GM12801 (cell line): ENCODE data around the gene FARP1.

Experiments used
- TF ChIP-seq, protein P1 (sequence below): IDR thresholded peaks from one replicate; pipeline ENCODE4 v1.5.1; 2011; ENCODE audit warnings: control low read depth; ENCODE audit not compliant: insufficient read length; ENCODE audit errors: extremely low read depth

Gene FARP1

DNA sequence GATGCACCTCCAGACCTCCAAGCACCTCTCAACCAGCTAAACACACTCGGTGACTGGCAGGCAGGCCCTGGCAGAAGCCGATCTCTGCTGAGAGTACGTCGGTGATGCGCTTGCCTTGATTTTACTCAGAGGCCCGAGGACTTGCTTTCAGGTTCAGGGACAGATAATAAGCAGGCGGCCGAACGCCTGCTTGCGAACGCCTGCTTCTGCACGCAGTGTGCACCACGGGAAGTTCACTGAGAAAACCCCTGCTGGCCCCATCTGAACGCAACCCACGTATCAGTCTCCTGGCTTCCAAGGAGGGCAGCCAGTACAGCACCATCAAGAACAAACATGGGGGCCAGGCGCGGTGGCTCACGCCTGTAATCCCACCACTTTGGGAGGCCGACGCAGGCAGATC, 326.0 kb downstream of the FARP1 start:
- TF ChIP-seq, protein P1, sequence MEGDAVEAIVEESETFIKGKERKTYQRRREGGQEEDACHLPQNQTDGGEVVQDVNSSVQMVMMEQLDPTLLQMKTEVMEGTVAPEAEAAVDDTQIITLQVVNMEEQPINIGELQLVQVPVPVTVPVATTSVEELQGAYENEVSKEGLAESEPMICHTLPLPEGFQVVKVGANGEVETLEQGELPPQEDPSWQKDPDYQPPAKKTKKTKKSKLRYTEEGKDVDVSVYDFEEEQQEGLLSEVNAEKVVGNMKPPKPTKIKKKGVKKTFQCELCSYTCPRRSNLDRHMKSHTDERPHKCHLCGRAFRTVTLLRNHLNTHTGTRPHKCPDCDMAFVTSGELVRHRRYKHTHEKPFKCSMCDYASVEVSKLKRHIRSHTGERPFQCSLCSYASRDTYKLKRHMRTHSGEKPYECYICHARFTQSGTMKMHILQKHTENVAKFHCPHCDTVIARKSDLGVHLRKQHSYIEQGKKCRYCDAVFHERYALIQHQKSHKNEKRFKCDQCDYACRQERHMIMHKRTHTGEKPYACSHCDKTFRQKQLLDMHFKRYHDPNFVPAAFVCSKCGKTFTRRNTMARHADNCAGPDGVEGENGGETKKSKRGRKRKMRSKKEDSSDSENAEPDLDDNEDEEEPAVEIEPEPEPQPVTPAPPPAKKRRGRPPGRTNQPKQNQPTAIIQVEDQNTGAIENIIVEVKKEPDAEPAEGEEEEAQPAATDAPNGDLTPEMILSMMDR = no peak

DNA sequence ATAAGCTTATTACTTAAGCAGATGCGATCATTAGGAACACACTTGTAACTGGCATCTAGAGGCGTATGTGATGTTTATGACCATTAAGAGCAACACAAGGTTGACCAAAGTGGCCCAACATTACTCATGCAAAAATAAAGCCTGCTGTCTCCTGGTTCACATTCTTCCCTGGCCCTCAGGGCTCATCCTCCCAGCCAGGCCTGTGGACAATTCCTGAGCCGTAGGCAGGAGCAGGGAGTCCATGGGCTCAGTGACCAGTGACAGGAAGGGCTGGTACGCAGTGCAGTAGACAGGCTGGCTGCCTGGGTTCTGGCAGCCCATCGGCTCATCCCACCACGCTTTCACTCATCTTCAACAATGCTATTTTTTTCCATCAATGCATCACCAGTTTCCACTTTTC, 328.0 kb downstream of the FARP1 start:
- TF ChIP-seq, protein P1 = no peak

DNA sequence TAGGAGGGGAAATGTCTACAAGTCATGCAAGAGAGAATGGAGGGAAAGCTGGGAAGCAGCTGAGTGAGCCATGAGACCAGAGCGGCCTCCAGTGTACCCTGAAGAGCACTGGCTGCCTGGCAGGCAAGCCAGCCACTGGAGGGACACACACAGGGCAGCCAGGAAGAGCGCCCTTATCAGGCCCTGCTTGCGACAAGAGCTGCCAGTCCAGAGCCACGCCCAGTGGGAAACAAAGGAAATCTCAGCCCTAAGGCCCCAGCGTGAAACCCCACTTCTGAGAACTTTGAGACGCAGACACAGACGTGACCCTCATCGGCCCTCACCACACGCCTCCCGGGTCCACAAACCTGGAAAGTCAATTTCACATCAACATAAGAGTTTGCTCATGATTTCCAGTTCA, 329.0 kb downstream of the FARP1 start:
- TF ChIP-seq, protein P1 = no peak

DNA sequence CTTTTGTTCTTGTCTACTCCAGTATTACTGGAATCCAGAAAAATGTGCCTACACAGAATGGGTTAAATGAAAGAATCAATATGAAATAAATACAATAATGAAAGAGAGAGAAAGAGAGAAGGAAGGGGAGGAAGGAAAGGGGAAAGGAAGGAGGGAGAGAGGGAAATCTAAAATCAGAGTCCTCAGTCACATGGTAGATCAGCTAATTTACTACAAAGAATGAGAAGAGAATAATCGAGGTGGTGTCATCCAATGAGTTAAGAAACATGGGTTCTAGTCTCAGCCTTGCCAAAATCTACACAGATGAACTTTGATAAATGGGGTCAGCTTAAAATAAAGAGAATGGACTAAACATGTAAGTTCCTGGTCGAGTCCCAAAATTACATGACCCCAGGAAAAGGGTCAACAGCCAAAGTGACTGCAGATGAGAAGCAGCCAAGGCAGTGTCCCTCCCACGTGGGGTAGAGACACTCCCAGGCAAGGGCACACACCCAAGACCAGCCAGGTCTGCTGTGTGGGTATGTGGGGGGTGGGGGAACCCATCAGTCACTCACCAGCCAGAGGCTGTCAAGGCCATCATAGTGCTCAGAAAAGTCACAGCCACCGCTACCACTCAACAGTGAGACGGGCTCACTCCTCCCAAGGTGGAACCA, 330.4 kb downstream of the FARP1 start:
- TF ChIP-seq, protein P1 = no peak

DNA sequence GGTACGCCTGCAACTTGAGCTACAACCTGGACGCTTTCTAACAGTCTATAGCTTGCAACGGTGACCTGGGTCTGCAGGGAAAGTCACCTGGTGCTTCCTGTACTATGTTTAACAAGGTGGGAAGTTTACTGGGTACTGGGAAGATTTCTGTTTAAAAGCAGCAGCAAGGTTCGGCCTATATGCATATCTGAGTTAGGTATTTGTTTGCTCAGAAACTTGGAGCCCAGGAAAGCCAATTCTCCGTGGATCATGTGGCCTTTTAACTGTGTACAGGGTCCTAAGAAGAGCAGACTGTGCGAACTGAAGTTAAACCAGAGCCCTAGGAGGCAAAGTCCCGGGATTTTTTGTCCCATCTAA, 330.9 kb downstream of the FARP1 start:
- TF ChIP-seq, protein P1 = no peak

DNA sequence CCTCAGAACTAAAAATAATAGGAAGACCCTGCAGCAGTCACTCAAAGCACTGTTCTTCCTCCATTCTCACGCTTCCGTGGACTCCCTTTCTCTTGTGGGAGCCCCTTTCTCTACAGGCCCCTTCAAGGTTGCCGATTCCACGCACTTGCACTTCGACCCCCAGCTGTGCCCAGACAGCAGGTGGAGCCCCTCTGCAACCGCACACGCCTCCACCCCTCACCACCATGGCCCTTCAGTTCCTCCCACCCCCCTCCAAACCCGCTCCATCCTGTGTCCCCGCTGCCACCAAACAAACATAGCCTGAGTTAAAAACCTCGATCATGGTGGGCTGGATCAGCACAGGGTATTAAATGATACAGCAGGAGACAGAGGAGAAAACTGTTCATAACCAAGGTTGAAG, 331.4 kb downstream of the FARP1 start:
- TF ChIP-seq, protein P1 = no peak

DNA sequence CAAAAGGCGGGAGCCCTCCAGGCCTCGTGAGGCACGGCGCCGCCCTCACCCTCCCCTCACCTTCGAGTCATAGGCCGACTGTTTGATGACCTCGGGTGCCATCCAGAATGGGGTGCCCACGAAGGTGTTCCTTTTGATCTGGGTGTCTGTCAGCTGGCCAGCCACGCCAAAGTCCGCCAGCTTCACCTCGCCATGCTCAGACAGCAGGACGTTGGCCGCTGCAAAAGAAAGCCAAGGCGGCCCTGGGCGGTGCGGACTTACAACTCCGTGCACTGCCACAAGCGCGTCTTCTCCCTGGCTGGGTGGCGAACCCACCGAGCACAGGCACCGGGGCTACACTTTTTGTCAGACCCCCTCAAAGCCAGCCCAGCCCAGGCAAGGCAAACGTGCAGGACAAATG, 331.9 kb downstream of the FARP1 start:
- TF ChIP-seq, protein P1 = no peak
